IMR-90 (cell line): ENCODE results near the gene PIGU. TPM values are rescaled to one million over a fixed set of nuclear protein-coding genes. Genes with fewer than 3 reads are reported as not detected.
A peak's percentile ranks its signal among the peaks of the same experiment; 100 is the strongest.

Experiments used
- ATAC-seq: fragments of 200-7000 bp; cut with Tn5 transposase; 2 replicates; pipeline ENCODE4 v1.9.1; 2020; ENCODE audit warnings: low read depth, mild to moderate bottlenecking, moderate library complexity
- BruUV-seq: library from RNA; stranded (reverse); fragments of 400-500 nt; replicated peaks from 2 replicates; lab custom pipeline; 2021; lab: Mats Ljungman, UMichigan
- CTCF ChIA-PET: fragments of 300-600 bp; formaldehyde crosslinking; extraction: SDS; loops from one replicate; lab custom pipeline; 2021; ENCODE audit warnings: antibody characterized with exemption; lab: Yijun Ruan, JAX
- POLR2A ChIA-PET: fragments of 300-600 bp; sonication (Branson Sonifier 250); formaldehyde crosslinking; loops from one replicate; lab custom pipeline; 2022; ENCODE audit warnings: antibody characterized with exemption; ENCODE audit not compliant: unreplicated experiment; lab: Charles Lee
- DNase-seq: peaks from one replicate; pipeline ENCODE4 v3.0.0; 2013
- H2AFZ ChIP-seq: replicated peaks from 2 replicates; pipeline ENCODE3; 2013; ENCODE audit warnings: low read length, mild to moderate bottlenecking; ENCODE audit not compliant: poor library complexity
- H2AK5ac ChIP-seq: 2 replicates; pipeline ENCODE4 v1.6.1; 2013; ENCODE audit warnings: low read depth, low read length, inconsistent platforms
- H2AK9ac ChIP-seq: replicated peaks from 2 replicates; pipeline ENCODE3; 2013; ENCODE audit warnings: mild to moderate bottlenecking, low read depth, low read length, moderate library complexity; ENCODE audit not compliant: poor library complexity
- H2BK120ac ChIP-seq: 2 replicates; pipeline ENCODE4 v1.6.1; 2013; ENCODE audit warnings: low read depth, low read length, inconsistent platforms
- H2BK15ac ChIP-seq: 3 replicates; pipeline ENCODE4 v1.6.1; 2013; ENCODE audit warnings: low read depth, low read length, inconsistent platforms
- H2BK20ac ChIP-seq: 2 replicates; pipeline ENCODE4 v1.6.1; 2013; ENCODE audit warnings: low read depth, mild to moderate bottlenecking, inconsistent platforms, low read length, moderate library complexity
- H2BK5ac ChIP-seq: 2 replicates; pipeline ENCODE4 v1.6.1; 2013; ENCODE audit warnings: mild to moderate bottlenecking, low read depth, low read length, inconsistent platforms; ENCODE audit not compliant: poor library complexity, severe bottlenecking
- H3K14ac ChIP-seq: replicated peaks from 2 replicates; pipeline ENCODE4 v1.6.1; 2013; ENCODE audit warnings: low read depth, low read length, inconsistent platforms
- H3K18ac ChIP-seq: 2 replicates; pipeline ENCODE4 v1.6.1; 2013; ENCODE audit warnings: low read depth, low read length, control low read depth
- H3K23ac ChIP-seq: 2 replicates; pipeline ENCODE4 v1.6.1; 2013; ENCODE audit warnings: low read depth, low read length, inconsistent platforms
- H3K27ac ChIP-seq: 2 replicates; pipeline ENCODE4 v1.5.1; 2013; ENCODE audit warnings: mild to moderate bottlenecking, control low read depth, low read length; ENCODE audit not compliant: insufficient read depth
- H3K27me3 ChIP-seq: 2 replicates; pipeline ENCODE4 v1.6.1; 2013; ENCODE audit warnings: low read length; ENCODE audit not compliant: control insufficient read depth, insufficient read depth
- H3K36me3 ChIP-seq: 2 replicates; pipeline ENCODE4 v1.6.1; 2013; ENCODE audit warnings: low read length, mixed read lengths; ENCODE audit not compliant: control insufficient read depth, insufficient read depth
- H3K4ac ChIP-seq: 2 replicates; pipeline ENCODE4 v1.6.1; 2013; ENCODE audit warnings: low read depth, low read length, inconsistent platforms
- H3K4me1 ChIP-seq: 2 replicates; pipeline ENCODE4 v1.6.1; 2013; ENCODE audit warnings: low read length, mixed read lengths; ENCODE audit not compliant: control insufficient read depth, insufficient read depth
- H3K4me2 ChIP-seq: 2 replicates; pipeline ENCODE4 v1.6.1; 2013; ENCODE audit warnings: low read depth, mild to moderate bottlenecking, control low read depth, low read length, moderate library complexity
- H3K4me3 ChIP-seq: 2 replicates; pipeline ENCODE4 v1.5.1; 2013; ENCODE audit warnings: low read depth, mild to moderate bottlenecking, control low read depth, low read length, moderate library complexity; ENCODE audit not compliant: insufficient read depth
- H3K56ac ChIP-seq: 2 replicates; pipeline ENCODE4 v1.6.1; 2013; ENCODE audit warnings: low read length, inconsistent platforms; ENCODE audit not compliant: insufficient read depth; ENCODE audit errors: extremely low read depth
- H3K79me1 ChIP-seq, 2 experiments: 2 replicates each; pipeline ENCODE4 v1.6.1; 2013; ENCODE audit warnings: low read length in 2 of 2, inconsistent platforms in 1 of 2, low read depth in 1 of 2
- H3K9ac ChIP-seq: 2 replicates; pipeline ENCODE4 v1.6.1; 2013; ENCODE audit warnings: low read depth, low read length, control low read depth
- H3K9me1 ChIP-seq: 2 replicates; pipeline ENCODE4 v1.6.1; 2013; ENCODE audit warnings: low read length, inconsistent platforms; ENCODE audit not compliant: insufficient read depth
- H3K9me3 ChIP-seq: 2 replicates; pipeline ENCODE4 v1.6.1; 2013; ENCODE audit warnings: low read length; ENCODE audit not compliant: control insufficient read depth, insufficient read depth
- H4K20me1 ChIP-seq: 2 replicates; pipeline ENCODE4 v1.6.1; 2013; ENCODE audit warnings: low read length, inconsistent platforms; ENCODE audit not compliant: insufficient read depth
- H4K5ac ChIP-seq: 2 replicates; pipeline ENCODE4 v1.6.1; 2013; ENCODE audit warnings: mild to moderate bottlenecking, low read depth, low read length, control low read depth
- H4K8ac ChIP-seq, 2 experiments: 2 replicates each; pipeline ENCODE4 v1.6.1; 2013; ENCODE audit warnings: low read depth in 2 of 2, low read length in 2 of 2, control low read depth in 1 of 2, inconsistent platforms in 1 of 2
- H4K91ac ChIP-seq: 2 replicates; pipeline ENCODE4 v1.6.1; 2013; ENCODE audit warnings: low read depth, low read length, inconsistent platforms; ENCODE audit not compliant: insufficient read depth
- FOS ChIP-seq: fragments of 150-350 bp; IDR thresholded peaks from 2 replicates; pipeline ENCODE4 v1.6.1; 2016; ENCODE audit warnings: low read depth, low read length
- WGBS, 2 experiments: methylation state at CpG; one replicate each; pipeline versions ENCODE4 v1.1.5 to v1.1.7; 2013; ENCODE audit warnings: missing lambda C conversion rate in 2 of 2; ENCODE audit not compliant: insufficient read length in 1 of 2; ENCODE audit errors: extremely low coverage in 2 of 2; 5-methylcytosine and 5-hydroxymethylcytosine counted together
- dilution Hi-C: fragments of 300-500 bp; cut with HindIII; formaldehyde crosslinking; loops from one replicate; pipeline ENCODE4 v1.14.3; 2018; ENCODE audit warnings: low sequenced_read_pairs; ENCODE audit not compliant: unreplicated experiment
- in situ Hi-C: fragments of 300-500 bp; cut with MboI; formaldehyde crosslinking; loops from 3 replicates; pipeline ENCODE4 v1.14.3; 2019; ENCODE audit warnings: low sequenced_read_pairs, inconsistent platforms, mixed read lengths
- intact Hi-C: fragments of 100-400 bp; cut with micrococcal nuclease; formaldehyde crosslinking; loops from 2 replicates; pipeline ENCODE4 v1.10.0; 2022
- polyA plus RNA-seq, 3 experiments: library from polyadenylated mRNA; depleted of rRNA; stranded (reverse); fragments of >200 nt; gene quantifications; 2 replicates each; pipeline ENCODE4 v1.2.3, GENCODE V29; 2012; ENCODE audit warnings: low replicate concordance in 1 of 3
- total RNA-seq: library from RNA; depleted of rRNA; stranded (reverse); fragments of >200 nt; gene quantifications from 2 replicates; pipeline ENCODE4 v1.2.3, GENCODE V29; 2012

PIGU gene
- total and polyA plus RNA-seq, 2 of the 4 experiments (the other 2 are of a cell fraction) = 11.1 to 31.1 TPM

GRCh38 chr20:34573541-34574300 is 103.2 kb downstream of the PIGU start:
- in situ Hi-C loops (no loop called here), intact Hi-C loops (loop anchor here (10.0 kb wide), 1 partner anchor 391 kb away; no protein-coding TSS in a partner anchor), dilution Hi-C loops (no loop called here)
- no peak overlapping the region; the same call in 1 of the 2 replicates for H3K23ac ChIP-seq
- WGBS, 2 experiments = no CpG with 5 or more reads among the region's 7 CpGs
- H4K8ac ChIP-seq = no peak overlapping the region
- no peak overlapping the region for H2BK15ac ChIP-seq
- no peak overlapping the region for H3K9ac ChIP-seq
- peaks cover 3% of the 10 kb centered on the region for H3K4me1 ChIP-seq
- no peak overlapping the region for H3K4me2 ChIP-seq
- no peaks in the 10 kb centered on the region for H3K27me3 ChIP-seq
- TF ChIP-seq FOS = no peak
- H2BK5ac ChIP-seq = no peak overlapping the region
- no peak overlapping the region for H3K4ac ChIP-seq
- H2AK9ac ChIP-seq = no peak overlapping the region
- ATAC-seq (no peak), DNase-seq (no peak)
- 0 out of 2 replicates have a peak, but pooled peaks cover 1% of the 10 kb centered on the region for H3K36me3 ChIP-seq
- H2AFZ ChIP-seq = peak overlapping the region; percentile 35
- no peak overlapping the region for H3K18ac ChIP-seq
- no peak overlapping the region for H4K91ac ChIP-seq
- no peak overlapping the region for H3K14ac ChIP-seq
- CTCF ChIA-PET = no interaction called here
- no peak overlapping the region for H2AK5ac ChIP-seq
- no peak overlapping the region for H3K4me3 ChIP-seq
- no peak overlapping the region for H2BK120ac ChIP-seq
- no peaks in the 10 kb centered on the region for H4K20me1 ChIP-seq
- no peak overlapping the region for H2BK20ac ChIP-seq
- POLR2A ChIA-PET = no interaction called here
- no peaks in the 10 kb centered on the region for H3K9me3 ChIP-seq
- H3K79me1 ChIP-seq = no peaks in the 10 kb centered on the region
- no peak overlapping the region for H3K27ac ChIP-seq
- H3K56ac ChIP-seq = no peak overlapping the region
- BruUV-seq = no TSS peak
- no peak overlapping the region for H4K5ac ChIP-seq
- peaks cover 14% of the 10 kb centered on the region for H3K9me1 ChIP-seq
